Measurements from ENCODE around the gene RNU6-9. TPM values are rescaled to one million over a fixed set of nuclear protein-coding genes. Genes with fewer than 3 reads are reported as not detected.
A peak's percentile ranks its signal among the peaks of the same experiment; 100 is the strongest.

The RNU6-9 gene
- total RNA-seq, 1 donor from 2014 or later: not detected

DNA sequence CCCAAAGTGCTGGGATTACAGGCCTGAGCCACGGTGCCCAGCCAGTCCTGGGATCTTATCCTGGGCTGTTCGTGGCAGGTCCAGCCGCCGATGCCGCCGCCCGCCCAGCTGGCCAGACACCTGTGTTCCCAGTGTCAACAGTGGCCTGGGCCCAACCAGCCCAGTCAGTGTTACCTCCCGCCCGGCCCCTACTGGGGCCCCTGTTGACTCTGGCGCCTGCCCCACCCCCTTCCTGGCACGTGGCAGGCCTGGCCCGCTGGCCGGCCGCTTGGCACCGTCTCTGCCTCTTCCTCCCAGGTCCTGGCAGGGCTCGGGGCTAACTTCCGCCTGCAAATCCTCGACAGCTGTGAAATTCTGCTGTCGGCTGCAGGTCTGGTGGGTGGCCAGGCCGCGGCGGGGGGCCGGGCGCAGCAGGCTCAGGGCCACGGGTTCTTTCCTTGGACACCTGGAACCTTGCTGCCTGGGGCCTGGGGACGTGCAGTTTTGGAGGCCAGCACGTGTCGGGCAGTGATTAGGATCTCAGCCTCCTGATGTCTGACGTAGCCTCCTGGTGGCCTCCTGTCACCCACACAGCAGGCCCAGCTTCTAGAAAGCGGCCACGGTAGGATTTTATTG lies 41.7 kb downstream of the RNU6-9 start:
- Mint-ChIP-seq H3K27me3 (ENCODE audit: unreplicated experiment) (peaks cover 14% of the 10 kb centered on the region), H3K27ac (ENCODE audit: unreplicated experiment) (no peak overlapping the region), H3K4me1 (ENCODE audit: low read depth, unreplicated experiment) (peaks cover 15% of the 10 kb centered on the region), H3K4me3 (ENCODE audit: unreplicated experiment) (no peak overlapping the region), H3K36me3 (ENCODE audit: unreplicated experiment) (peaks cover 6% of the 10 kb centered on the region), H3K9me3 (ENCODE audit: unreplicated experiment) (peaks cover 8% of the 10 kb centered on the region)
- DNase-seq: no peak
- TF ChIP-seq, protein P1, sequence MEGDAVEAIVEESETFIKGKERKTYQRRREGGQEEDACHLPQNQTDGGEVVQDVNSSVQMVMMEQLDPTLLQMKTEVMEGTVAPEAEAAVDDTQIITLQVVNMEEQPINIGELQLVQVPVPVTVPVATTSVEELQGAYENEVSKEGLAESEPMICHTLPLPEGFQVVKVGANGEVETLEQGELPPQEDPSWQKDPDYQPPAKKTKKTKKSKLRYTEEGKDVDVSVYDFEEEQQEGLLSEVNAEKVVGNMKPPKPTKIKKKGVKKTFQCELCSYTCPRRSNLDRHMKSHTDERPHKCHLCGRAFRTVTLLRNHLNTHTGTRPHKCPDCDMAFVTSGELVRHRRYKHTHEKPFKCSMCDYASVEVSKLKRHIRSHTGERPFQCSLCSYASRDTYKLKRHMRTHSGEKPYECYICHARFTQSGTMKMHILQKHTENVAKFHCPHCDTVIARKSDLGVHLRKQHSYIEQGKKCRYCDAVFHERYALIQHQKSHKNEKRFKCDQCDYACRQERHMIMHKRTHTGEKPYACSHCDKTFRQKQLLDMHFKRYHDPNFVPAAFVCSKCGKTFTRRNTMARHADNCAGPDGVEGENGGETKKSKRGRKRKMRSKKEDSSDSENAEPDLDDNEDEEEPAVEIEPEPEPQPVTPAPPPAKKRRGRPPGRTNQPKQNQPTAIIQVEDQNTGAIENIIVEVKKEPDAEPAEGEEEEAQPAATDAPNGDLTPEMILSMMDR (IDR thresholded peaks at IDR 0.05; ENCODE audit: partially characterized antibody, unreplicated experiment): no peak

GRCh38 chr19:936175-936546 lies 42.9 kb downstream of the RNU6-9 start:
- Mint-ChIP-seq H3K4me1 (ENCODE audit: low read depth, unreplicated experiment) (peaks cover 19% of the 10 kb centered on the region), H3K27ac (ENCODE audit: unreplicated experiment) (no peak overlapping the region), H3K4me3 (ENCODE audit: unreplicated experiment) (no peak overlapping the region), H3K36me3 (ENCODE audit: unreplicated experiment) (peaks cover 10% of the 10 kb centered on the region), H3K9me3 (ENCODE audit: unreplicated experiment) (peaks cover 12% of the 10 kb centered on the region), H3K27me3 (ENCODE audit: unreplicated experiment) (peaks cover 16% of the 10 kb centered on the region)
- no peak for DNase-seq
- TF ChIP-seq, protein P1 (IDR thresholded peaks at IDR 0.05; ENCODE audit: partially characterized antibody, unreplicated experiment): no peak

- TF ChIP-seq, protein P1 (IDR thresholded peaks at IDR 0.05; ENCODE audit: partially characterized antibody, unreplicated experiment): no peak
- no peak overlapping the region for H3K27ac Mint-ChIP-seq (ENCODE audit: unreplicated experiment)
- H3K9me3 Mint-ChIP-seq (ENCODE audit: unreplicated experiment): peaks cover 17% of the 10 kb centered on the region
- H3K4me3 Mint-ChIP-seq (ENCODE audit: unreplicated experiment): peak overlapping the region; percentile 1
- no peak for DNase-seq
- H3K27me3 Mint-ChIP-seq (ENCODE audit: unreplicated experiment): peaks cover 18% of the 10 kb centered on the region
- peaks cover 20% of the 10 kb centered on the region for H3K4me1 Mint-ChIP-seq (ENCODE audit: low read depth, unreplicated experiment)
- H3K36me3 Mint-ChIP-seq (ENCODE audit: unreplicated experiment): peaks cover 10% of the 10 kb centered on the region
Measured at GRCh38 chr19:937259-937694, 44.0 kb downstream of the RNU6-9 start.

DNA sequence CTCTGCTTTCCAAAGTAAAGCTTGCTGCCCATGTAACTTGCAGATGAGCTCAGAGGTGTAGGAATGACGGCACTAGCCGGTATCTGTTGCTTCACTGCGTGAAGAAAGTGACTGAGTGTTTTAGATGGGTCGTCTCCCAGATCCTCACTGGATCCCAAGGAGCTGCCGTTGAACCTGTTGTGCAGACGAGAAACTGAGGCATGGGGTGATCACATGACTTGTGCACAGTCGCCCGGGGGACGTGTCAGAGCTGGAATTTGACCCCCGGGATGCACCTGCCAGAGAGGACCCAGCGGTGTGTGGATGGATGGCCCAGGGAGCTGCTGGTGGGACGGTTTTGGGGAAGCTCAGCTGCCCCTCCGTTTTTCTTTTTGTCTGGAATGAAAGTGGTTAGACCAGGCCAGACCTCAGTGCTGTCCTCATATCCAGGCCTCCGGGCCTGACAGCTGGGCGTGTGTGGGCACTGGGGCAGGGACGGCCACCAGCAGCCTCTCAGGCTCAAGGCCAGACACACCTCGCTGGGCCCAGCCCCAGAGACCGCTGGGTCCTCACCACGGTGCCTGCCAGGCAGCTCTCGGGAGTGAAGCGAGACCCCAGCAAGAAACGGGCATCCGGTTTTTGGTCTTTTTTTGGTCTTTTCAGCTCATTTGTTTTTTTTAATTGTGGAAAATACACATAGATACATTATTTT lies 45.1 kb downstream of the RNU6-9 start:
- DNase-seq: no peak
- Mint-ChIP-seq H3K4me1 (ENCODE audit: low read depth, unreplicated experiment) (peaks cover 20% of the 10 kb centered on the region), H3K9me3 (ENCODE audit: unreplicated experiment) (peaks cover 12% of the 10 kb centered on the region), H3K27ac (ENCODE audit: unreplicated experiment) (peak overlapping the region; percentile 50), H3K36me3 (ENCODE audit: unreplicated experiment) (peaks cover 10% of the 10 kb centered on the region), H3K4me3 (ENCODE audit: unreplicated experiment) (no peak overlapping the region), H3K27me3 (ENCODE audit: unreplicated experiment) (peaks cover 12% of the 10 kb centered on the region)
- TF ChIP-seq, protein P1 (IDR thresholded peaks at IDR 0.05; ENCODE audit: partially characterized antibody, unreplicated experiment): no peak

DNA sequence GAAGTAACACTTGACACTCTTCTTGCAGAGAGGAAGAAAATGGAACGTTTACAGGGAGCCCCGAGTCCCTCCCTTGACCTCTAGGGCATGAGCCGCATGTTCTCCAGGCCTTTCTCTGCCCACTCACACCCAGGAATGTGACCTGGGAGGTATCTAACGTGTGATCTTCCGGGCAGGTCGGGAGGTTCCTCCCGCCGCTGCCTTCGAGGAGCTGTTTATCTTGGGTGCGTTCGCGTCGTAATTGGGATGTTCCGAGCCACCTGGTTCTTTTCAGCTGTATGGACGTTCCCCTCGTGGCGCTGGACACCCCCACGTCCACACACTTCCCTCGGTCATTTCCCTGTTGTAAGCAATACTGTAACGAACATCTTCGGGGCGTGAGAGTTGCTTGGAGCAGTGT lies 46.2 kb downstream of the RNU6-9 start:
- TF ChIP-seq, protein P1 (IDR thresholded peaks at IDR 0.05; ENCODE audit: partially characterized antibody, unreplicated experiment): no peak
- no peak for DNase-seq
- H3K27ac Mint-ChIP-seq (ENCODE audit: unreplicated experiment): peak overlapping the region; percentile 33
- H3K4me3 Mint-ChIP-seq (ENCODE audit: unreplicated experiment): no peak overlapping the region
- peaks cover 10% of the 10 kb centered on the region for H3K36me3 Mint-ChIP-seq (ENCODE audit: unreplicated experiment)
- H3K27me3 Mint-ChIP-seq (ENCODE audit: unreplicated experiment): peaks cover 14% of the 10 kb centered on the region
- H3K9me3 Mint-ChIP-seq (ENCODE audit: unreplicated experiment): peaks cover 9% of the 10 kb centered on the region
- H3K4me1 Mint-ChIP-seq (ENCODE audit: low read depth, unreplicated experiment): peaks cover 16% of the 10 kb centered on the region
